Tongue (tissue), 2 donors: ENCODE measurements around the gene AJAP1. TPM values are rescaled to one million over a fixed set of nuclear protein-coding genes. Genes with fewer than 3 reads are reported as not detected.
A peak's percentile ranks its signal among the peaks of the same experiment; 100 is the strongest.

Experiments used
- DNase-seq: peaks from one replicate; pipeline ENCODE4 v3.0.0-alpha.2; 2015
- total RNA-seq: library from RNA; depleted of rRNA; stranded (reverse); fragments of >200 nt; gene quantifications from one replicate; pipeline ENCODE4 v1.2.3, GENCODE V29; 2014

AJAP1 gene
- total RNA-seq, 1 donor from 2014 or later: 0.51 TPM

DNA sequence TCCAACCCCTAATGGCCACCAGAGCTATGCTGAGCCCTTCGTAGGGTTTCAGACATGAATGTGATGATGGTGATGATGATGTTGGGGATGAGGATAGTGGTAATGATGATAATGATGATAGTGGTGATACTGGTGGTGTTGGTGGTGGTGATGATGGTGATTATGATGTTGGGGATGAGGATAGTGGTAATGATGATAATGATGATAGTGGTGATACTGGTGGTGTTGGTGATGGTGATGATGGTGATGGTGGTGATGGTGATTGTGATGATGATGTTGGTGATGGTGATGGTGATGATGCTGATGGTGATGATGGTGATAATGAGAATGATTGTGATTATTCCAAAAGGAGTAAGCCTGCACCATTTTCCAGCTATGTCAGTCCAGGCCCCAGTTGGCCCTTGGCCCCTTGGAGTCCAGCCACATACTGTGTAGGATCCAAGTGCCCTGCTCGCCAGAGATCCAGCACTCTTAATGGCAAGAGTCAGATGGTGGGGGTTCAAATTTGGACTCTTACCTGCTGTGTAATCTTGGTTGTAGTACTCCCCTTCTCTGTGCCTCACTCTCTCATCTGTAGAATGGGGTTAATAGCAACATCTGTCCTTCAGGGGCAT, 28.3 kb downstream of the AJAP1 start:
- DNase-seq: no peak

DNA sequence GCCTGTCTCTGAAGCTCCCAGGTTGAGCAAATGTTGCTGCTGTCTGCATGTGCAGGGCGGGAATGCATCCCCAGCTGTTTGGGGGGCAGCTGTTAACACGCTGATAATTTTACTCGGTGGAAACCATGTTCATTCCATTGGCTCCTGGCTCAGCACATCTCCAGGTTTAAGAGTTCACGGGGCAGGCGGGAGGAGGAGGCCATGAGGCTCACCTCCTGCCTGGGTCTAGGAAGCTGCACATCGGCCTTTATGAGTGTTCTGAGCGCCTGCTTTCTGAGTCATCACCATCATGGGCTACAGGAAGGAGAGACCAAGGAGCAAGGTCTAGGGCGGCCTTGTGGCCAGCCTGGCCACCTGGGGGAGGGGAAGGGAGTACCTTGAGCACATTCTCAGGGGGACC, 29.7 kb downstream of the AJAP1 start:
- no peak for DNase-seq

DNA sequence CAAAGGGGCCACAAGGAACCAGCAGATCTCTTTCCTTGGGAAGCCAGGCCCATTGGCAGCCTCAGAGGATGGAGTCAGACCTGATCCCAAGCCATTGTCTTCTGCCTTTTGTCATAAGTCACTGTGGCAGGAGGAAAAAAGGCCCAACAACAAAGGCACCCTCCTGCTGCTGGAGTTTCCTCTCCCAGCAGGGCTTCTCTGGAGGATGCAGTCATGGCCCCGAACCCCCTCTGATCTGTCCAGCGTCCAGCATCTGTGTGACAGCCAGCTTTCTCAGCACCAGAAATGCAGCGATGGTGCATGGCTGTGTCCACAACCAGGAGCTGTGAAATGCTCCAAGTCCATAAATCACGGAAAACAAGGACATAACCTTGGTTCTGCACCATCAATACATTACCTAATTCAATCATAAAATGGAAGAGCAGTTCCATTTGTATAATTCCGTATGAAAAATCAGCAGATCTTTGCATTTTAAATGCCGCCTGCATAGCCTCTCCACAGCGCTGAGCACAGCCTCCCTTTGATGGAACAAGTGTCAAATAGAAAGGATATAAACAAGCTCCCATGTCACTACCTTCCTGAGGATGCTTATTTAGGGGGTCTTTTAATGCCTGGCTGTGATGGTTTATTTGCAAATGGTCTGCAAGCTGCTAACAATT, 30.6 kb downstream of the AJAP1 start:
- DNase-seq: no peak

DNA sequence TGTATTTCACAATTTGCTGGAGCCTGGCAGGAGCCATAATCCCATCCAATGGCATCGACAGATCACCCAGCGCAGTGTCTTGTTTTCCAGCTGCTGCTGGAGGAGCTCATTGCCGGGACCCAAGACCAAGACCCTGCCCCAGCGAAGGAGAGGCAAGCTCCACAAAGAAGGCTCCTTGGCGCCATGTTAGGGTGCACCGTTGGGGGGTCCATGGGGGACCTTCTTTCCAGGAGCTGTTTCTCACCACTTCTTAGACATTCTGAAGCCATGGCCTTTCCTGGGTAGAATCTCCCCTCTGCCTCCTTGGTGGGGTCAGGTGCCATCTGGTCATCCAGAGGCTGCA, 31.1 kb downstream of the AJAP1 start:
- DNase-seq: no peak

DNA sequence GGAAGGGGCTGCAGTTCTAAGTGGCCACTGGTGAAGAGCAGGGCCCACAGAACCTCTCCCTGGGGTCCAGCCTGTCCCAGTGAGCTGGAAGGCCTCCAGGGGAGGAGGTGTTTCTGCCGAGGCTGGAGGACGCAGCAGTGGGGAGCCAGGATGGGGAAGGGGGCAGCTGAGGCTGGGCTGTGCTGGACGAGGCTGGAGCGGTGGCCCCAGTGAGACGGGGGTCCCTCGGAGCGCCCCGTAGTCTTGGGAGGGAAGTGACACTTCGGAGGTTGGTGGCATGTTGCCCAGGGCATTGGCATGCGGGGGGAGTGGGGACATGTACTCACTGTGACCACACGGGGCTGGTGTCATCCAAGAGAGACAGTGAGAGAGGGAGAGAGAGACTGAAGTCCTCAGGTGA, 33.5 kb downstream of the AJAP1 start:
- DNase-seq: no peak

DNA sequence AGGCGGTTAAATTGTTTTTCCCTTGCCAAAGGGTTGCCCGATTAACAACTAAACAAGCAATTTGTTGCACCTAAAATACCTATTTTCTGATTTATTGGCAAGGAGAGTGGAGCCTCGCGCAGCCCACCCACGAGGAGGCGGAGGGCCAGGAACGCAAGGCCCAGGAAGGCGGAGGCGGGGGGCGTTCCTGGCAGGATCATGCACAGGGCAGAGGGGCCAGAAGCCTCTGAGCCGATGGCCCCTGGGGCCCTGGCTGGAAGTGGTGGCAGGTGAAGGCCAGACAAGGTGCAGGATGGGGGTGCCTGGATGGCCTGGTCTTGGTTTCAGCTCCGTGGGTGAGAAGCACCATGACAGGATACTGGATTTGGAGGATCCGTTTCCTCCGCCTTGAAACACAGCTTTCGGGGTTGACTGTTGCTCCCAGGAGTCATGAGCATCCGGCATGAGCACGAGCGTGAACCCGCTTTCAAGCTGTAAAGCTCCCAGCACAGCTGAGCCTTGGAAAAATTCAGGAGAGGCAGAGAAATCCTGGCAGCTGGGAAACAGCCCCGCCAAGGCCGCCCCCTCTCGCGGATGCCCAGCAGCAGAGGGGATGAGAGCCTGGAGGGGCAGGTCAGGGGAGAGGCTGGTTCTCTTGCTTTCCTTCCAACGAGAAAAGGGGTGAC, 35.0 kb downstream of the AJAP1 start:
- peak; percentile 65 for DNase-seq

DNA sequence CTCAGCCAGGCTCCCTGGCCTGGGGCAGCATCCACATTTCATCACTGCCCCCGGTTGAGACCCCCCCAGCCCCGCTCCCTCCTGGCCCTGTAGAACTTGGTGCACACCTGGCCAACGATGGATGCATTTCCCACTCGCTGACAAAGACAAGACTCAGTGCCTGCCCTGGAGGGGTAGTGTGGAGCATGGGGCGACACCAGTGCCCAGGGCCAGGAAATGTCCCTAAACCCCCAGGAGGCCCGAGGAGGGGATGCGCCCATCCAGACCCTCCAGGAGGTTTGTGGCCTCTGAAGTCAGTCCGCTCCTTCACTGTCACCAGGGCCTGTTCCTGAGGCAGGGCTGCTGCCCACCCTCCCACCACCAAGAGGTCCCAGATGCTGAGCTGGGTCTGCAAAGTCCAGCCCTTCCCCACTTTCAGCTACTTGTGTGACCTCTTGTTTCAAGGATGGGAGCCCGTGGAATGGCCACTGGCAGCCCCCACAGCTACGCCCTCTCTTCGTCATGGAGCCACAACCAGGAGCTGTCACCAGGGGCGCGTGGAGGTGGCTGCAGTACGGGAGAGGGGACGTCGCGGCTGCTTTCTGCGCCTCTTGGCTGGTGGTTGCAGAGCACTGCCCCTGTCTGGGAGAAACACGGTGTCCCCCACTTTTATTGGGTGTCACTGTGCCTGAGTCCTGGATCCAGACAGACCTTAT, 35.7 kb downstream of the AJAP1 start:
- no peak for DNase-seq

DNA sequence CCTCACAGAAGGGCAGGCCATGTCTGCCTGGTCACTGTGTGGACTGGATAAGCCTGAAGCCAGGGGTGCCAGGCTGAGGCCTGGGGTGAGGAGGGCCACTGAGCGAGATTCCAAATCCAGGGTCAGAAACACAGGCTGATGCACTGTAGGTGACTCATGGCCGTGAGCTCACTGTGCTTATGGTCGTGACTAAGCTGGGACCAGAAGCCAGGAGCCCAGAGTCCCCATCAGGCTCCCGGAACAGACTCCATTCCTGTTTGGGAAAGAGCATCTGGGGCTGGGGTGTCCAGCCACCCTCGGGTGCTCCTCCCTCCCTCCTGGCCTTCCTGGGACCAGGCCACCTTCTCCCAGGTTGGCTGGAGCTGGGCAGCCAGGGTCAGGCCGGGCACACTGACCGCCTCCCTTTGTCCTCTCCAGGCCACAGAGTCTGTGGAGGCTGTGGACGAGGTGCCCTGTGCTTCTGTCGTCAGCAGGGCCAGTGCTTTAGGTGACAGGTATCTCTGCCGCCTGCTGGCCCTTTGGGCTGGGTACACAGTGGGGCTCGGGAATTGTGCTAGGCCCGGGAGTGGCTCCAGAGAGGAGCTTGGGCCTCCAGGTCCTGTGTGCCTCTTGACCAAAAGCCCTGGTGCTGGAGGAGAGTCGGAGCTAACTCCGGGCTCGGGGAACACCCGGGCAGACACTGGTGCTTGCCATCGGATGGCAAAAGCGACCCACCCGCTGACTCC, 36.7 kb downstream of the AJAP1 start:
- no peak for DNase-seq

DNA sequence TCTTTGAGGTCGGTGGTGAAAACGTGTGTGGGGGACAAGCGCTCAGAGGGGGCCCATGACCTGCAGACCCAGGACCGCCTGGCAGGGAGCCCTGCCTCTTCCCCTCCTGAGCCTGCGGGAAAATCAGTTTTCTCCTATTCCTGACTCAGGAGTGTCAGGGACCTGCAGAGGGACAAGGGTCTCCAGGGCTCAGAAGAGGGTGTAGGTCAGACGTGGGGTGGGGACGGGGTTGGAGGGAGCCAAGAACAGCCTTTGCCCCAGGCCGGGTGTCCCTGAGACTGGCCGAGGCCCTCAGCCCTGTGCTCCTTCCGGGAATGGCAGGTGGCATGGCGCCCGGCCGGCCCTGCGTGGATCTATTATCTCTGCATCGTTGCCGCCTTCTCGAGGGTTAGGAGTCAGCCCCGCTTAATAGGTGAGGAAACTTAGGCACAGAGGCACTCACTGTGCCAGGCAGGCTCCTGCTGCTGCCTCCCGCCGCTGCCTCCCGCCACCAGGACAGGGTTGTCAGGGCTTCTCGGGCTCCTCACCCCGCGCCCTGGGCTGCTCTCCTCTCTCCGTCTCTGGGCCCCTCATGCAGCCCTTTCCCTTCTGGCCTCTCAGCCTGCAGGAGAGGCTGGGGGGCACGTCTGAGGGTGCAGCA, 37.5 kb downstream of the AJAP1 start:
- DNase-seq: no peak

DNA sequence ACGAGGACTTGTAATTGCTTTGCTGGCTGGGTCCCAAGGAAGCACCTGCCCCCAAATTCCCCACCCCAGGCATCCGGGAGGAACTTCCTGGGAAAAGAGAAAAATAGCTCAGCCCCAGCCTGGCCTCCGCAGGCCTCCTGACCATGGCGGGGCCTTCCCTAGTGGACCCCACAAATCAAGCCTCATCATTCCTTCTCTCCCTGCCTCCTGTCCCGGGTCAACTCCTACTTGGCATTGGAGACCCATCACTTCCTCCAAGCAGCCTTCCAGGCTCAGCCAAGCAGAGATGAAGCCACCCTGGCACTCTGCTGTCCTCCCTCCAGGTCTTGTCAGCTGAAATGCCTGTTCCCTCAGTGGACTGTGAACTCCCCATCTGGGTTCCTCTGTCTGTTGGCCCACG, 38.0 kb downstream of the AJAP1 start:
- no peak for DNase-seq

DNA sequence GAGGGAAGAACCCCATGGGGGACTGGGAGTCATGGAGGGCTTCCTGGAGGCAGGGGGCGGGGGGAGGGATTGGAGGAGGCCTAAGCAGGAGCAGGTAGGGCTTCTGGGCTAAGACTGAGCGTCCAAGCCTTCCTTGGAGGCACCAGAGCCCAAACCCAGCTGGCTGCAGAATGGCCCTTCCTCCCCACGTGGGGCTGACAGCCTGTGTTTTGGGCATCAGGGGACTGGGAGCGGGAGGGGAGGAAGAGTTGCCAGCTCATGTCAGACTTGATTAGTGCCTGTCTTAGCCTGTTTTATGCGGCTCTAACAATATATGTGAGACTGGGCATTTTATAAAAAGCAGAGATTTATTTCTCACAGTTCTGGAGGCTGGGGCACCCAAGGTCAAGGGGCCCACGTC, 38.9 kb downstream of the AJAP1 start:
- no peak for DNase-seq

DNA sequence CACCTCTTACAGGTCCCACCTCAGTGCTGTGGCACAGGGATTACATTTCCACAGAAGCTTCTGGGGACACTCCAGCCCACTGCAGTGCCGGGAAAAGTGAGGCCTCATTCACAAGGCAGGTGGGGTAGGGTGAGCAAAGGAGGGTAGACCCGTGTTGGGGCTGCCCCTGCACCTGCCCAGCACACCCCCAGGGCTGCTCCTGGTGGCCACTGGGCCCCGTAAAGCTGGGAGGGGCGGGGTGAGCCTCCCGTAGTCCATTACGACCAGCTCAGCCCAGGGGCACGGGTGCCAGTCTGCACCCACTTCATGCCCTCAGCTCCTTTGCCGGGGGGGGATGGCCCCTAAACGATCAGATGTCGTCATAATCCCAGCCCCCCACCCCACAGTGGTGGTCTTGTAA, 39.5 kb downstream of the AJAP1 start:
- no peak for DNase-seq

DNA sequence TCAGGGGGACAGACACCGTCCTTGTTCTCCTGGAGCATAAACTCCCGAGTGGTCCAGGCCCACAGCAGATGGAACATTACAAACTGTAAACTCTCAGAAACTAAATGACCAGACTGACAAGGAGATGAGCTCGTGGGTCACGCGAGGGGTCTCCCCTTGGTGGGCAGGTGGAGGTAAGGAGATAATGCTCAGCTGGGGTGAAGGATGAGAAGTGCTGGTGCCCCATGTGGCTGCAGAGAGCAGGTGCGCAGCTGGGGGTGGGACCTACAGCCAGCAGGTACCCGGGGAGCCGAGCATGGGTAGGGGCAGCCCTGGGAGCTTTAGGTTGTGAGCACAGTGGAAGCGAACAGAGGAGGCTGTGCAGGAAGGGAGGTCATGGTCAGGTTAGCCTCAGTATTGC, 40.1 kb downstream of the AJAP1 start:
- DNase-seq: no peak

DNA sequence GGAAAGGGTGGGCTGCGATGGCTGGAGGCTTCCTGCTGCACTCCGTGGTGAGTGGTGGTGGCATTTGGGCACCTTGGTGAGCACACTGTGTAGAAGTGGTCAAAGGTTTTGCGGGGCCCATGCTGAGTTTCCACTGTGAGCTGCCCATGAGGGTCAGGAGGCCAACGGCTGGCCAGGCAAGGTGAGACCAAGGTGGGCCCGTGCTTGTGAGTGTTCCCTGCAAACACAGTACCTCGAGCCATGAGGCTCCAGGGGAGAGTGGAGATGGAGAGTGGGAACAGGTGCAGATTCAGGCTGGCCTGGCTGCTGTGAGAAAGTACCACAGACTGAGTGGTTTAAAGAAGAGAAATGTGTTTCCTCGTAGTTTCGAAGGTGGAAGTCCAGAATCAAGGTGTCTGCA, 40.8 kb downstream of the AJAP1 start:
- no peak for DNase-seq

DNA sequence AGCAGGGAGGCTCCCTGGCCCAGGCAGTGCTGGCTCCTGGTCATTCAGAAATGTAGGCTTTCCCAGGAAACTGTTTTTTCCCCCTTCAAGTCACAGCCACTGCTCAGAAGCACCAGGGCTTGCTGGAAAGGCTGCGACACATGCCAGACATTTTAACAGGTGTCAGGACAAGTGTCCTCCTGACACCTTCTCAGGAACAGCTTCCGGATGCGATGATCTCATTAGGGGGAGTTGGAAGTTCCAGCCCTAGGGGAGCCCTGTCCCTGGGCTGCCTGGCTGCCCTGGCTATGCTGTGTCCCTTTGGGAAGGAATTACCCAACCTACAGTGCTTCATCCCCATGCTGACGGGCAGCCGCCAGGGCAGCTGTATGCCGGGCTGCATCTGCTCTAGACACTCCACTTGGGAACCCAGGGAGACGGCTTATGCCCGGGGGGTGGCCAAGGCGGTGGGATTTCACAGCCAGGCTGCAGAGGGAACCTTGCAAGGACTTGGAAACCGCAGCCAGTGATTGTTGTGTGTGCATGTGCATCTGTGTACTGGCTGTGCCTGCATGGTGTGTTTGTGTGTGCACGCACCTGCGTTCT, 41.8 kb downstream of the AJAP1 start:
- DNase-seq: no peak

DNA sequence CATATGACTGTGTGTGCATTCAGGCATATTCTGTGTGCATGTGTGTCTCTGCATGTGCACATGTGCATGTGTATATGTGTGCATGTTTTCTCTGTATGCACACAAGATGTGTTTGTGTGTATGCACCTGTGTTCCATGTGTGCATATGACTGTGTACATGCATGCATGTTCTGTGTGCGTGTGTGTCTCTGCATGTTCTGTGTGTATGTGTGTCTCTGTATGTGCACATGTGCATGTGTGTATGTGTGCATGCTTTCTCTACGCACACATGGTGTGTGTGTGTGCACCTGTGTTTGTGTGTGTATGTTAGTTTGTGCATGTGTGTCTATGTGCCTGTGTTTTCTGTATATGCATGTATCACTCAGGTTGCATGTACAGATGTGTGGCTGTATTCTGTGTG, 42.3 kb downstream of the AJAP1 start:
- no peak for DNase-seq

DNA sequence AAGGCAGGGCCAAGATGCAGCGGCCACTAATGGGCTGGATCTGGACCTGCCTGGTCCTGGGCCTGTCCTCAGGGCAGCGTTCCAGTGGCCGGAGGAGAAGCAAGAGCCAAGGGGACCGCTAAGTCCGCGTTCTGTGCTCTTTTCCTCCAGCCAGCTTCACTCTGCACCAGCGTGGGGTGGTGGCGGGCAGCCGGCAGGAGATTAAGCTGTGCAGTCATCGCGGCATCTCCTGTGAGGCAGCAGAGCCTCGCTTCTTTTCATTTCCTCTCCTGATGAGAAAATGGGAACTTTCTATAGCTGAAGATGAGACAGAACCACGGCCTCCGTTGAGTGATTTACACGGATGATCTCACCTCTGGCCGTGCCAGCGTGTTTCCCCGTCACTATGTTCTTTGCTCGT, 43.4 kb downstream of the AJAP1 start:
- no peak for DNase-seq

DNA sequence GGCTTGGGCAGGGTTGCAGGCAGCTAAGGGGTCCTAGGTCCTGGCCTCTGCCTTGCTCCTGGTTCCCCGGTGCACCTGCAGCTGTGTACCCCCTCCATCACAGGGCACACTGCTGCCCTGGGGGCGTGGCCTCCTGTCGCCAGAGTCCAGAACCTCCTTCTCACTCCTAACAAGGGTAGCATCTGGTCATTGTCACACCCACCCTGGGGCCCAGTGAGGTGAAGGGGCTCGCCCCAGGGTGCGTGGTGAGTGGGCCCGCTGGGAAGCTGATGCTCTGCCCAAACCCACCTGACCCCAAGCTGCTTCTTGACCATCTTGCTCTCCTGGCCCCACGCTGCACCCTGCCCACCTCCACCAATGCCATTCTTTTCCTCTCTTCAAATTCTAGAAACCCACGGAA, 44.5 kb downstream of the AJAP1 start:
- DNase-seq: no peak

DNA sequence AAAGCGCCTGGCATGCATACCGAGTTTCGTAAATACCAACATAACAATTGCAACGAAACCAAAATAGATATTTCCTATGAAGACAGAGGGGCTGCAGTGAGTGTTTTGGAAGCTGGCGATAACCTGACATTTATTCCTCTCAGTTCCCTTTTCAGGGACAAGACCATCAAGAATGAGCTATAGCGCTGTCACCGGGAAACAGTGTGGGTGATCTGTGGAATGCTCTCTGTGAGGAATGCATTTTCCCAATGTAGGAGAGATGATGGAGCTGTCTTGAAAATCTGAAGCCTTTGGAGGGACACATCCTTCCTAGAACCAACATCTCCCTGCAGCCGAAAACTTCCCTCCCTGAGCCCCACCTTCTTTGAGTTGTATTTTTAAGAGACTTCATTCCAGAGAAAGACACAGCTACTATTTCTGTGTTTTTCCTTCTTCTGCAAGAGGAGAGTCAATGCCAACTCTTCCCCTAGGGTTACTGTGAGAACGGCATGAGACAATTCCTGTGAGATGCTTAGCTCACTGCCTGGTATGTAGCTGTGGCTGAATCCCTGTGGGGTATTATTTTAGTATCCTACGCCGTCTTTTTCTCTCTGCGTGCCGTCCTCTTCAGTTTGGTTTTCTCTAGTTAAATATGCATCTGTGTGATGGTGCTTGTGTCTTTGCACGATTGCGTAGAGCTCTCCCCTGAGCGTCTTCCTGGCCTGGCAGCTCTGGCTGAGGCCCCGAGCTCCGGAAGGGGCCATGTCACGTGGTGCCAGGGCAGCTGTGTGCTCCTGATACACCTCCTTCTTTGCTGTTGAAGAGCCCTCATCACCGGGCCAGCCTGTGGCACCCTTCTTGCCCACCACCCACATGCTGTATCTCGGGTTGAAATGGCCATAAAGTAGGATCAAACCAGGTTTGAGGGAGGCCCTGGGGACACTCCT, 45.2 kb downstream of the AJAP1 start:
- DNase-seq: no peak

DNA sequence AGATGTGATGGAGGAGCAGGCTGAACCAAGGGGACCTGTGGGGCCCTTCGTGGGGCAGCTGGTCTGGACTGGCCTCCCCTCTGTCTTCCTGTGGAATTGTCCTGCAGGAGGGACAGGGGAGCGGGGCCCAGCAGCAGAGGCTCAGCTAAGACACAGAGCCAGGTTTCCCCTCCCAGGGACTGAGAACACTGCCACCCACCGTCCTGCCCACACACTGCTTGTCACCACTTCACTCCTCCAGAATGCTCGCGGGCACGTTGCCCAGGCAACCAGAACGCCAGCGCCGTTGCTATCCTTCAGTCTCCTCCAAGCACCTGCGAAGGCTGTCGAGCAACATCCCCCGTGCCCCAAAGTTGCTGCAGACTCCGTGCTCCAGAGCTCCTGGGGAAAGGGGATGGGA, 46.4 kb downstream of the AJAP1 start:
- DNase-seq: peak; percentile 41

DNA sequence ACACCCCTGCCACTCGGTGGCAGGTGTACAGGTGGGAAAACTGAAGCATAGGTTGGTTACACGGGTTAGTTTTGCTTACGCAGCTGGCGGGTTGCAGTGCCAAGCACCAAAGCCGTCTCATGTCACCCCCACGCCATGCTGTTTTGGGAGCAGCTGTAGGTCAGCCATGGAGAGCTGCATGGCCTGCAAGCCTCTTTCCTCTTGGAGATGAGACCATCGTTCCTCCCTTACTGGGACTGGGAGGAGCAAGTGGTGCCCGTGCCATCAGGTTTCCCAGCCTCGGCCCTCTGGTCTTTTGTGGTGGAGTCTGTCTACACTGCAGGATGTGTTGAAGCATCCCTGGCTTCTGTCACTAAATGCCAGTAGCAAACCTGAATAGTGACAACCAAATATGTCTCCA, 46.9 kb downstream of the AJAP1 start:
- no peak for DNase-seq
